ENCODE data around the gene RBL2. TPM values are rescaled to one million over a fixed set of nuclear protein-coding genes. Genes with fewer than 3 reads are reported as not detected.
"Not testable (repeated sequence)": the region's sequence is repeated elsewhere in the genome, so short reads cannot be mapped to it uniquely, and the experiment has no call there.

RBL2 gene
- total and polyA plus RNA-seq, 2 donors (not counting 1 experiment from before 2014, with no cell fraction given) = 70.7 to 171 TPM

DNA sequence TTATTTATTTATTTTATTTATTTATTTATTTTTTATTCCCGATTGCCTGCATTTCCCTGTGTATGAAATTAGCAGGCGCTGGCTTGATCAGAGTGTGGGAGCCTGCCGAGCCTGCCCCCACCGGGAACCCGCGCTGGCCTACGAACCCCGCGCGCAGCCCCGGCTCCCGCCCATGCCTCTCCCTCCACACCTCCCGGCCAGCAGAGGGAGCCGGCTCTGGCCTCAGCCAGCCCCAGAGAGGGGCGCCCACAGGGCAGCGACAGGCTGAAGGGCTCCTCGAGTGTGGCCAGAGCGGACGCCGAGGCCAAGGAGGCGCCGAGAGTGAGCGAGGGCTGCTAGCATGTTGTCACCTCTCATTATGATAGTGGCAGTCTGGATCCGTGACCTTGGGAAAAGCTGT lies 13.0 kb upstream of the RBL2 start:
- POLR2A ChIA-PET = no interaction called here
- intact Hi-C loops (cut with micrococcal nuclease) = no loop called here

DNA sequence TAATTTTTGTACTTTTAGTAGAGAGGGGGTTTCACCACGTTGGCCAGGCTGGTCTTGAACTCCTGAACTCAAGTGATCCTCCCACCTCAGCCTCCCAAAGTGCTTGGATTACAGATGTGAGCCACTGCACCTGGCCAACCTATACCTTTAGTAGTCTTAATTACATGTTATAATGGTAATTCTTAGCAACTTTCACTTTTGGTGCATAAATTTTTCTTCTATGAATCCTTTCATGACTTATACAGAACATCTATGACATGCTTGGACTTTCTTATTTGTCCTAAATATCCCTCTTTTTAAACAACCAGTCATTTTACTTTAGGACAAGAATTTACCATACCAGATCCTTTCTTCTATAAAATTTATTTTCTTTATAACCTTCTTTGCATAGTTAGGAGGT lies 10.3 kb upstream of the RBL2 start:
- H3K9me3 Mint-ChIP-seq (ENCODE audit: insufficient read depth); H3K4me1 ChIP-seq (ENCODE audit: control insufficient read depth in 2 of 2, insufficient read depth in 2 of 2, low read length in 2 of 2); H3K4me3 ChIP-seq (ENCODE audit: control extremely low read depth in 1 of 5, extremely low read depth in 1 of 5, insufficient read depth in 1 of 5, low read depth in 2 of 5, low read length in 4 of 5); H4K20me1 ChIP-seq (ENCODE audit: control insufficient read depth, insufficient read depth, low read length, poor library complexity, severe bottlenecking); H3K9ac ChIP-seq (ENCODE audit: low read length); H3K4me3 Mint-ChIP-seq; H3K27ac ChIP-seq (ENCODE audit: low read length in 2 of 2); H3K4me2 ChIP-seq (replicated peaks; ENCODE audit: low read depth, low read length, poor library complexity, severe bottlenecking); POLR2A ChIA-PET; H2AFZ ChIP-seq (ENCODE audit: insufficient read depth, low read depth, low read length, poor library complexity, severe bottlenecking); DNase-seq; H3K36me3 ChIP-seq (replicated peaks in 1 of 2; ENCODE audit: control extremely low read depth in 1 of 2, control insufficient read depth in 1 of 2, extremely low read depth in 1 of 2, insufficient read depth in 2 of 2, low read length in 1 of 2); intact Hi-C loops (cut with micrococcal nuclease); ATAC-seq (ENCODE audit: low read depth); H3K27me3 ChIP-seq (replicated peaks in 1 of 4; ENCODE audit: control extremely low read depth in 1 of 4, control insufficient read depth in 3 of 4, insufficient read depth in 4 of 4, low read length in 3 of 4); H3K27me3 Mint-ChIP-seq; H3K27ac Mint-ChIP-seq; H3K79me2 ChIP-seq (ENCODE audit: control insufficient read depth, insufficient read depth, low read length); H3K4me1 Mint-ChIP-seq; CTCF ChIA-PET: not testable (repeated sequence)
- peaks cover 0 to 20% (median 3%) of the 10 kb centered on the region in 3 donors for H3K9me3 ChIP-seq (ENCODE audit: control extremely low read depth in 1 of 3, control insufficient read depth in 2 of 3, insufficient read depth in 1 of 3, low read length in 2 of 3)
- WGBS (ENCODE audit: insufficient coverage) = no CpG with 5 or more reads among the region's 1 CpG

More for the DNA sequence above, 13.0 kb upstream of the RBL2 start:
- Mint-ChIP-seq H3K4me1 (no peaks in the 10 kb centered on the region), H3K27ac (no peak overlapping the region), H3K9me3 (ENCODE audit: insufficient read depth) (no peaks in the 10 kb centered on the region), H3K27me3 (peaks cover 12% of the 10 kb centered on the region), H3K4me3 (no peak overlapping the region)
- DNase-seq (no peak), ATAC-seq (ENCODE audit: low read depth) (no peak)
- H3K4me2 ChIP-seq (replicated peaks; ENCODE audit: low read depth, low read length, poor library complexity, severe bottlenecking) = no peak overlapping the region
- no peaks in the 10 kb centered on the region for H4K20me1 ChIP-seq (ENCODE audit: control insufficient read depth, insufficient read depth, low read length, poor library complexity, severe bottlenecking)
- H3K36me3 ChIP-seq (replicated peaks in 1 of 2; ENCODE audit: control extremely low read depth in 1 of 2, control insufficient read depth in 1 of 2, extremely low read depth in 1 of 2, insufficient read depth in 2 of 2, low read length in 1 of 2) = no peaks in the 10 kb centered on the region
- CTCF ChIA-PET = no interaction called here
- H3K79me2 ChIP-seq (ENCODE audit: control insufficient read depth, insufficient read depth, low read length) = no peaks in the 10 kb centered on the region
- H3K27me3 ChIP-seq (replicated peaks in 1 of 4; ENCODE audit: control extremely low read depth in 1 of 4, control insufficient read depth in 3 of 4, insufficient read depth in 4 of 4, low read length in 3 of 4) = peaks cover 0 to 7% (median 1%) of the 10 kb centered on the region in 4 experiments
- H3K4me1 ChIP-seq (ENCODE audit: control insufficient read depth in 2 of 2, insufficient read depth in 2 of 2, low read length in 2 of 2) = no peaks in the 10 kb centered on the region
- peaks cover 0 to 20% (median 3%) of the 10 kb centered on the region in 3 donors for H3K9me3 ChIP-seq (ENCODE audit: control extremely low read depth in 1 of 3, control insufficient read depth in 2 of 3, insufficient read depth in 1 of 3, low read length in 2 of 3)
- no peak overlapping the region for H3K9ac ChIP-seq (ENCODE audit: low read length)
- no peak for TF ChIP-seq EZH2 (IDR thresholded peaks at IDR 0.05; ENCODE audit: borderline replicate concordance, insufficient read depth, low read depth, low read length, poor library complexity, severe bottlenecking)
- TF ChIP-seq, protein P1, sequence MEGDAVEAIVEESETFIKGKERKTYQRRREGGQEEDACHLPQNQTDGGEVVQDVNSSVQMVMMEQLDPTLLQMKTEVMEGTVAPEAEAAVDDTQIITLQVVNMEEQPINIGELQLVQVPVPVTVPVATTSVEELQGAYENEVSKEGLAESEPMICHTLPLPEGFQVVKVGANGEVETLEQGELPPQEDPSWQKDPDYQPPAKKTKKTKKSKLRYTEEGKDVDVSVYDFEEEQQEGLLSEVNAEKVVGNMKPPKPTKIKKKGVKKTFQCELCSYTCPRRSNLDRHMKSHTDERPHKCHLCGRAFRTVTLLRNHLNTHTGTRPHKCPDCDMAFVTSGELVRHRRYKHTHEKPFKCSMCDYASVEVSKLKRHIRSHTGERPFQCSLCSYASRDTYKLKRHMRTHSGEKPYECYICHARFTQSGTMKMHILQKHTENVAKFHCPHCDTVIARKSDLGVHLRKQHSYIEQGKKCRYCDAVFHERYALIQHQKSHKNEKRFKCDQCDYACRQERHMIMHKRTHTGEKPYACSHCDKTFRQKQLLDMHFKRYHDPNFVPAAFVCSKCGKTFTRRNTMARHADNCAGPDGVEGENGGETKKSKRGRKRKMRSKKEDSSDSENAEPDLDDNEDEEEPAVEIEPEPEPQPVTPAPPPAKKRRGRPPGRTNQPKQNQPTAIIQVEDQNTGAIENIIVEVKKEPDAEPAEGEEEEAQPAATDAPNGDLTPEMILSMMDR (IDR thresholded peaks at IDR 0.05) = no peak
- 99% methylated on average over 15 of the region's 24 CpGs for WGBS (ENCODE audit: insufficient coverage)
- H2AFZ ChIP-seq (ENCODE audit: insufficient read depth, low read depth, low read length, poor library complexity, severe bottlenecking) = no peak overlapping the region
- H3K4me3 ChIP-seq (ENCODE audit: control extremely low read depth in 1 of 5, extremely low read depth in 1 of 5, insufficient read depth in 1 of 5, low read depth in 2 of 5, low read length in 4 of 5) = no peak overlapping the region
- no peak overlapping the region for H3K27ac ChIP-seq (ENCODE audit: low read length in 2 of 2)

All from B cell (primary cell).